Skeletal muscle cell (primary cell): ENCODE results near the gene AFF4.
"Not testable (repeated sequence)": the region's sequence is repeated elsewhere in the genome, so short reads cannot be mapped to it uniquely, and the experiment has no call there.

Experiments
- DNase-seq: peaks from one replicate; pipeline ENCODE4 v3.0.0-alpha.2; 2010; ENCODE audit warnings: low read depth
- H3K4me3 ChIP-seq: 2 replicates; pipeline ENCODE4 v1.5.1; 2011; ENCODE audit warnings: low read depth, mild to moderate bottlenecking, control low read depth, low read length, moderate library complexity

Gene AFF4

DNA sequence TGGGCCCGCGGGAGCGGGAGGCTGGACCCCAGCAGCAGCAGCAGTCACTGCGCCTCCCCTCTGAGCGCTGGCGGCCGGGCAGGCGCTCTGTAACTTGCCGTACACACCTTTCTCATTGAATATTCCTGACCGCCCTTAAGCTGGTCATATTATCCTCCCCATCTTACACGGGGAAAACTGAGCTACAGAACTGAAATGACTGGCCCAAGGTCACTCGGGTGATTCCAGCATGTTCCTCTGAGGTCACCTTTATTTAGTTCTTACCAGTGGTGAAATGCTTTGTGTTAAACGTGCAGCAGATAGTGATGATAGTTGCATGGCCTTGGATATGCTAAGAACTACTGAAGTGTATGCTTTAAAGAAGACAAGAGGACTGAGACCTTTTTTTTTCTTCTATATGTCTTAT is 96.4 kb downstream of the AFF4 start:
- H3K4me3 ChIP-seq = peak overlapping the region; percentile 78
- DNase-seq = no peak

GRCh38 chr5:132866342-132867045 is 96.9 kb downstream of the AFF4 start, which contains the start of the genes GDF9 and UQCRQ:
Gene GDF9, minus strand, starts transcription at chr5:132866469. Its CDS starts 1,936 bp downstream, at chr5:132864533.
Gene UQCRQ, plus strand, starts transcription at chr5:132866642. Its CDS starts 240 bp downstream, at chr5:132866882.
- H3K4me3 ChIP-seq = peak within 1 kb of the TSS; percentile 78
- DNase-seq = peak; percentile 99

DNA sequence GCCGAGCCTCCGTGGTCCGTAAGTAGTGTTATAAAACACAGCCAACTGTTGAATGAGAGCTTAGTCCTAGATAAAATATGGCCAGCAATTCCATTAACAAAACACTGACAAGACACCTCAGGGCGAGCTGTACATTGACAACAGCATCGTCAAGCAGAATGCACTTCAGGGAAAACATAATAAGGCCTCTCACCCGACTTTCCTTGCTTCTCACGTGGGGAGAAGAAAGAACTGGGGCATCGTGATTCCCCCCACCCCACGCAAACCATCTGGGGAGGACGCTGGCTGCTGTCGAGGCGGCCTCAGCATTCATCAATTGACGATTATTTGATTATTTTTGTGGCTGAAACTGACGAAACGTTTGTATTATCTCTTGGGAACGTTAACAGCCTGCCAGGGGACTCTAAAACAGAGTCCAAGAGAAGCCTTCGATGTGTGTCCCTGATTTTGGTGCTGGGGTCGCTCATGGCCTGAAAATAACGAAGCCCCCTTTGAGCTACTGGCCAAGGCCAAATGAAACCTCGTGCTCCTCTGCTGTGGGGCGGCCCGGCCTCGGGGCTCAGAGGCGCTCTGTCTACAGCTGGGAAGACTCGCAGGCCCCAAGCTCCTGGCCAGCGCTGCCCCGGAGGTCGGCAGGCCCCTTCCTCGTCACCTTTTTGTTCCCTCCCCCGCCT is 97.6 kb downstream of the AFF4 start:
- no peak for DNase-seq

GRCh38 chr5:132860742-132861141 is 102.7 kb downstream of the AFF4 start:
- H3K4me3 ChIP-seq = no peak overlapping the region
- no peak for DNase-seq

More for the DNA sequence above, 97.6 kb downstream of the AFF4 start:
- H3K4me3 ChIP-seq = peak overlapping the region; percentile 78

GRCh38 chr5:132859889-132860437 is 103.5 kb downstream of the AFF4 start:
- no peak for DNase-seq
- H3K4me3 ChIP-seq = no peak overlapping the region

GRCh38 chr5:132856011-132856410 is 107.4 kb downstream of the AFF4 start:
- H3K4me3 ChIP-seq = no peak overlapping the region
- no peak for DNase-seq

GRCh38 chr5:132854992-132855391 is 108.4 kb downstream of the AFF4 start:
- not testable (repeated sequence) for H3K4me3 ChIP-seq, DNase-seq

GRCh38 chr5:132854301-132854700 is 109.1 kb downstream of the AFF4 start:
- no peak for DNase-seq
- H3K4me3 ChIP-seq = no peak overlapping the region

- H3K4me3 ChIP-seq = no peak overlapping the region
- no peak for DNase-seq
These were observed 109.6 kb downstream of the AFF4 start for GRCh38 chr5:132853790-132854189.

DNA sequence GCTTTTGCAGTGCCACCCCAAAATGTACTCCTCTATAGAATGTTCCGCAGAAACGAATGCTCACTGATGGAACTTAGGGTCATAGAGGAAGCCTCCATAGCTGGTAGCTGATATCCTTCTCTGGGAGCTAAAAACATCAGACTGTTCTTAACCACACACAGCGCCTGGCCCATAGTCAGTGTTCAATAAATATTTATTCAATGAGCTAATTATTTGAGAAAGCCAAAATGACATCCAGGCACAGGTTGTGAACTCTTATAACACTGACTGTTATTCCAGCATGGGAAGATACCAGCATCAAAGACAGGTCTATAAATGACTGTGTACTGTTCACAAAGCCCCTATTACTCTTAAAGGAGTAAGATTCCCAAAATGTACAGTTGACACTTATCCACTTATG is 110.1 kb downstream of the AFF4 start:
- no peak for DNase-seq
- no peak overlapping the region for H3K4me3 ChIP-seq

DNA sequence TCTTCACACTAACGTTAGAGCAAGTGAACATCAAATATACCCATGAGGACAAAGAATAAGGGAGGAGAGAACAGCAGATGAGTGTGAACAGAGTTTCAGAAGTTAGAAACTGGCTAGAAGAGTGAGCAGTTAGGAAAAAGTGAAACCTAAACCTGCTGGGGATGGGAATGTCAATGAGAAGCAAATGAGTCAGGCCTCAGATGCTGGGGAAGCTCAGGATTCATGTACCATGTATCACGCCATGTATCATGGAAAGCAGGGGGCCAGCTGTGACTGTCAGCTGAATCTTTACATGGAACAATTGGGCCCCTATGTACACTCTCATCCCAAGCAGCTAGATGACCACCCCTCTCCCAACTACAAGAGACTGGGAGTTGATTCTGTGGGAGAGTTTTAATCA is 113.4 kb downstream of the AFF4 start:
- peak; percentile 30 for DNase-seq

DNA sequence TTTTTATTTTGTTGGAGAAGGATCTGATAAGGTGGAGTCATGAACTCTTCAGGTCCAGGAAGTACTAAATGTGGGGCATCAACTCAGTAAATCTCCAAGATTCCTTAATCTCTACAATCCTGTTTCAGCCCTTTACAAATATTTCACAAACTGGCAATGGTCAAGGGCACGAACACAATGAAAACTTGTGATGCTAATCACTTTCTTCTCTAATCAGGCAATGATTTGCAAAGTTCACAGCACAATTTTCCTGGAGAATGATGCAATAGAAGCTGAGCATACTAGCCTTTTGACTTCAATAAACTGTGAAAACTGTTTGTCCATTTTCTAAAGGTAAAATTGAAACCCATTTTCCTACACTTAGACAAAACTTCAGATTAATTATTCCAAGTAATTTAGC is 114.1 kb downstream of the AFF4 start:
- H3K4me3 ChIP-seq = no peak overlapping the region
- no peak for DNase-seq

More for the DNA sequence above, 113.4 kb downstream of the AFF4 start:
- H3K4me3 ChIP-seq = no peak overlapping the region

DNA sequence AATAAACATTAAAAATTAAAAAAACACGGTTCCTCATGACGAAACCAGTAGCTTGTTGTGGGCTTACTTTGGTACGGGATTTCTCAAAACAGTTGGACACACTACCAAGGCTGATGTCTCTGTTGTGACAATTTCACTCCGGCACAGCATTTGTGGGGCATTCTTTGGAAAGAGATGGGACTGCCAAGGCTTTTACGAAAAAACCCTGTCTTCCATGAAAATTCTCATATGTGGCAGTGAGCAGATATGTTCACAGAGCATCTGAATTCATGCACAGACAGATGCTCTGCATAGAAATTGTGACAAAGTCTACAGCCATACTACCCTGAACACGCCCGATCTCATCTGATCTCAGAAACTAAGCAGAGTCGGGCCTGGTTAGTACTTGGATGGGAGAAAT is 115.2 kb downstream of the AFF4 start:
- no peak overlapping the region for H3K4me3 ChIP-seq
- DNase-seq = no peak

DNA sequence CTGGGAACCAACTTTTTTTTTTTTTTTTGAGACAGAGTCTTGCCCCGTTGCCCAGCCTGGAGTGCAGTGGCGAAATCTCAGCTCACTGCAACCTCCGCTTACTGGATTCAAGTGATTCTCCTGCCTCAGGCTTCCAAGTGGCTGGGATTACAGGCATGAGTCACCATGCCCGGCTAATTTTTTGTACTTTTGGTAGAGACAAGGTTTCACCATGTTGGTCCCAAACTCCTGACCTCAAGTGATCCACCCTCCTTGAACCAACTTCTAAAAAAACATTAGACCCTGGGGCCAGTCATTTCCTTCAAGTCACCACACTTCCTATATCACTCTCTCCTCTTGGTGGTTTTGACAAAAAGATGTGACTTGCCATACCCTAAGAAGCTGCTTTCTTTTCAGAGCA is 122.1 kb downstream of the AFF4 start:
- no peak for DNase-seq
- no peak overlapping the region for H3K4me3 ChIP-seq

DNA sequence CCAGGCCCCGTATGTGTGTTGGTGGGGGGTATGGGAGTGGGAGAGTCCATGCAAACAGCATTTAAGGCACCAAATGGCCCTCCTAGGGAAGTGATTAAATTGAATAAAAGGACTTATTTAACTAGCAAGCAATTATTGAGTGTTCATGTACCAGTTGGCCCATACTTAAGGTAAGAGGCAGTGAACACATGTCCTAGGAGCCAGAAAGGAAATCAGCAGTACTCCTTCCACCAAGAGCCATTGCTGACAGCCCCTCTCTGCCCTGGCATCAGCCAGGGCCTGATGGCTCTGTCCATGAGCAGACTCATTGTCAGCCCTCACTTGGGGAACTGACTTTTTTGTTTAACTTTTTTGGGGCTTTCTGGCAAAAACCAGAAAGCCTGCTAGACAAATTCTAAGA is 122.5 kb downstream of the AFF4 start:
- no peak for DNase-seq
- H3K4me3 ChIP-seq = no peak overlapping the region

DNA sequence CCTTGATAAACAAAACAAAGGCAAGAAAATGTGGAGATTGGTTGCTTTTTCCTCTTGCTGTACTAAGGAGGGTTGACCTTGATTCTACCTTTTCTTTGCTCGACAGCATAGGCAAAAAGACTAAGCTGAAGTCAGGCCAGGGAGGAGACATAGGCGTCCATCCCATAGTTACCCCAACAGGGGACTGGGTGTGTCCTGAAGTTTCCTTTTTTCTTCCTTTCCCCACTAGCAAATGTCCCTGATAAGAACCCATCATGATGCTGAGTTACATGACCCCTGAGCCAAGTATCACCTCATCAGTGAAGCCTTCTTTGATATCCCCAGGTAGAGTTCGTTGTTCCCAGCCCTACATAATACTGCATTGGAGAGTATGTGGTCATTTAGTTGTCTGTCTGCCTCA is 123.1 kb downstream of the AFF4 start:
- no peak overlapping the region for H3K4me3 ChIP-seq

GRCh38 chr5:132839426-132840301 is 123.8 kb downstream of the AFF4 start:
- DNase-seq = no peak

More for the DNA sequence above, 123.1 kb downstream of the AFF4 start:
- no peak for DNase-seq

GRCh38 chr5:132838516-132839282 is 124.7 kb downstream of the AFF4 start:
- no peak for DNase-seq
- no peak overlapping the region for H3K4me3 ChIP-seq

More at GRCh38 chr5:132839426-132840301, 123.8 kb downstream of the AFF4 start:
- no peak overlapping the region for H3K4me3 ChIP-seq

GRCh38 chr5:132837868-132838267 is 125.6 kb downstream of the AFF4 start:
- no peak for DNase-seq
- no peak overlapping the region for H3K4me3 ChIP-seq
